Gastroesophageal sphincter (tissue), 3 donors: ENCODE data around the gene GPR55.

Experiments
- EP300 ChIP-seq: sonication (generic); formaldehyde crosslinking; IDR thresholded peaks from one replicate; pipeline ENCODE4 v1.6.1; 2017; ENCODE audit warnings: antibody characterized with exemption, mild to moderate bottlenecking
- POLR2A ChIP-seq, 2 donors: fragments of 450-650 bp; IDR thresholded peaks; one replicate each; pipeline ENCODE4 v1.6.1; 2017; ENCODE audit warnings: antibody characterized with exemption in 2 of 2, mild to moderate bottlenecking in 2 of 2, moderate library complexity in 1 of 2
- POLR2AphosphoS5 ChIP-seq: sonication (generic); formaldehyde crosslinking; IDR thresholded peaks from one replicate; pipeline ENCODE4 v1.6.1; 2017; ENCODE audit warnings: antibody characterized with exemption
- TF ChIP-seq, protein P1 (sequence below), 4 experiments: fragments of 200-600 bp in 2 of 4; fragments of 450-650 bp in 2 of 4; sonication (generic) in 1 of 4; IDR thresholded peaks; one replicate each; pipeline ENCODE4 v1.5.1; 2017 to 2019; ENCODE audit warnings: antibody characterized with exemption in 4 of 4, mild to moderate bottlenecking in 2 of 4, moderate library complexity in 2 of 4

DNA sequence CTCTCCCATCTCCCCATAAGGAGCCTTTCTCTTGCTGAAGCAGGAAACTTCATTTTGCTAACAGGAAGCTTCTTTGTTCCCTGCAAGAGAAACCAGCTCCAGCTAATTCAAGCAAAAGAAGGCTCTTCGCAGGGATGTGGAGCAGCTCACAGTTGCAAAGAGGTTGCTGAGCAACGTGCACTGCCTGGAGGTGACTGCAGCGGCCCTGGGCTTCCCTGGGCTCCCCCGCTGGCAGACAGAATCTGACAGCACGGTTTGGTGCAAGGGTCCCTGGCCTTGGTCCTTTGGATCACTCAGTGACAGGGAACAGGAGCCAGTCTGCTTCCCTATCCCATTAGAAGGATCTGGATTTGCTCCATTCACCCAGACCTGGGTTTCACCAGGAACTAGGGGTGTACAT lies 25.8 kb downstream of the GPR55 start:
- TF ChIP-seq, protein P1, sequence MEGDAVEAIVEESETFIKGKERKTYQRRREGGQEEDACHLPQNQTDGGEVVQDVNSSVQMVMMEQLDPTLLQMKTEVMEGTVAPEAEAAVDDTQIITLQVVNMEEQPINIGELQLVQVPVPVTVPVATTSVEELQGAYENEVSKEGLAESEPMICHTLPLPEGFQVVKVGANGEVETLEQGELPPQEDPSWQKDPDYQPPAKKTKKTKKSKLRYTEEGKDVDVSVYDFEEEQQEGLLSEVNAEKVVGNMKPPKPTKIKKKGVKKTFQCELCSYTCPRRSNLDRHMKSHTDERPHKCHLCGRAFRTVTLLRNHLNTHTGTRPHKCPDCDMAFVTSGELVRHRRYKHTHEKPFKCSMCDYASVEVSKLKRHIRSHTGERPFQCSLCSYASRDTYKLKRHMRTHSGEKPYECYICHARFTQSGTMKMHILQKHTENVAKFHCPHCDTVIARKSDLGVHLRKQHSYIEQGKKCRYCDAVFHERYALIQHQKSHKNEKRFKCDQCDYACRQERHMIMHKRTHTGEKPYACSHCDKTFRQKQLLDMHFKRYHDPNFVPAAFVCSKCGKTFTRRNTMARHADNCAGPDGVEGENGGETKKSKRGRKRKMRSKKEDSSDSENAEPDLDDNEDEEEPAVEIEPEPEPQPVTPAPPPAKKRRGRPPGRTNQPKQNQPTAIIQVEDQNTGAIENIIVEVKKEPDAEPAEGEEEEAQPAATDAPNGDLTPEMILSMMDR (IDR thresholded peaks at IDR 0.05), result no peak
- TF ChIP-seq POLR2A (IDR thresholded peaks at IDR 0.05) (no peak), POLR2AphosphoS5 (no peak), EP300 (no peak)
